ENCODE results near the gene PUM2.

Gene PUM2

GRCh38 chr2:20322527-20323300 is 27.9 kb downstream of the PUM2 start:
- no peaks in the 10 kb centered on the region for H3K9me3 ChIP-seq (ENCODE audit: insufficient read depth, low read length)
- TF ChIP-seq CTCF (IDR thresholded peaks at IDR 0.05; ENCODE audit: insufficient read depth, low read length, poor library complexity, severe bottlenecking) (no peak), EZH2phosphoT487 (conservative IDR thresholded peaks at IDR 0.05; ENCODE audit: low read length) (no peak)
- peaks cover 97% of the 10 kb centered on the region for H3K79me2 ChIP-seq (ENCODE audit: insufficient read depth, low read length)
- H3F3A ChIP-seq (ENCODE audit: insufficient read depth), result peaks cover 21% of the 10 kb centered on the region; the same call in 1 of the 2 replicates
- no peak overlapping the region for H3K9ac ChIP-seq (ENCODE audit: low read length)
- no peak overlapping the region for H2AFZ ChIP-seq (ENCODE audit: low read depth, low read length, severe bottlenecking)
- H3K4me3 ChIP-seq (ENCODE audit: insufficient read depth, low read length, poor library complexity, severe bottlenecking), result no peak overlapping the region
- no peaks in the 10 kb centered on the region for H3K27me3 ChIP-seq (ENCODE audit: low read length)
- peaks cover 44% of the 10 kb centered on the region for H3K36me3 ChIP-seq (ENCODE audit: low read length)
- H4K20me1 ChIP-seq (ENCODE audit: low read depth, low read length), result peaks cover 74% of the 10 kb centered on the region
- H3K27ac ChIP-seq (ENCODE audit: low read depth, low read length), result no peak overlapping the region
- no peaks in the 10 kb centered on the region for H3K9me2 ChIP-seq (replicated peaks; ENCODE audit: insufficient read depth, low read length)
- no peak overlapping the region for H3K4me2 ChIP-seq (ENCODE audit: low read depth, low read length, poor library complexity, severe bottlenecking)

- Histone ChIP-seq H3F3A (ENCODE audit: insufficient read depth) (0 out of 2 replicates have a peak, but pooled peaks cover 3% of the 10 kb centered on the region), H3K36me3 (ENCODE audit: low read length) (peaks cover 45% of the 10 kb centered on the region), H4K20me1 (ENCODE audit: low read depth, low read length) (peaks cover 55% of the 10 kb centered on the region)
These were observed 33.0 kb downstream of the PUM2 start for GRCh38 chr2:20317690-20318089.

GRCh38 chr2:20317197-20317596 is 33.4 kb downstream of the PUM2 start:
- Histone ChIP-seq H4K20me1 (ENCODE audit: low read depth, low read length) (peaks cover 53% of the 10 kb centered on the region), H3F3A (ENCODE audit: insufficient read depth) (0 out of 2 replicates have a peak, but pooled peaks cover 3% of the 10 kb centered on the region), H3K27me3 (ENCODE audit: low read length) (no peaks in the 10 kb centered on the region), H3K9me3 (ENCODE audit: insufficient read depth, low read length) (no peaks in the 10 kb centered on the region), H3K9me2 (replicated peaks; ENCODE audit: insufficient read depth, low read length) (no peaks in the 10 kb centered on the region), H3K9ac (ENCODE audit: low read length) (no peak overlapping the region), H3K4me2 (ENCODE audit: low read depth, low read length, poor library complexity, severe bottlenecking) (no peak overlapping the region), H2AFZ (ENCODE audit: low read depth, low read length, severe bottlenecking) (no peak overlapping the region), H3K4me3 (ENCODE audit: insufficient read depth, low read length, poor library complexity, severe bottlenecking) (no peak overlapping the region), H3K79me2 (ENCODE audit: insufficient read depth, low read length) (peaks cover 83% of the 10 kb centered on the region), H3K27ac (ENCODE audit: low read depth, low read length) (no peak overlapping the region), H3K36me3 (ENCODE audit: low read length) (peaks cover 49% of the 10 kb centered on the region)
- no peak for TF ChIP-seq EZH2phosphoT487 (conservative IDR thresholded peaks at IDR 0.05; ENCODE audit: low read length)
- TF ChIP-seq CTCF (IDR thresholded peaks at IDR 0.05; ENCODE audit: insufficient read depth, low read length, poor library complexity, severe bottlenecking), result no peak

More at GRCh38 chr2:20317690-20318089, 33.0 kb downstream of the PUM2 start:
- peaks cover 87% of the 10 kb centered on the region for H3K79me2 ChIP-seq (ENCODE audit: insufficient read depth, low read length)
- H3K27me3 ChIP-seq (ENCODE audit: low read length), result no peaks in the 10 kb centered on the region
- no peaks in the 10 kb centered on the region for H3K9me3 ChIP-seq (ENCODE audit: insufficient read depth, low read length)
- no peaks in the 10 kb centered on the region for H3K9me2 ChIP-seq (replicated peaks; ENCODE audit: insufficient read depth, low read length)
- no peak overlapping the region for H3K27ac ChIP-seq (ENCODE audit: low read depth, low read length)
- no peak overlapping the region for H3K9ac ChIP-seq (ENCODE audit: low read length)
- no peak overlapping the region for H2AFZ ChIP-seq (ENCODE audit: low read depth, low read length, severe bottlenecking)
- TF ChIP-seq CTCF (IDR thresholded peaks at IDR 0.05; ENCODE audit: insufficient read depth, low read length, poor library complexity, severe bottlenecking) (no peak), EZH2phosphoT487 (conservative IDR thresholded peaks at IDR 0.05; ENCODE audit: low read length) (no peak)
- no peak overlapping the region for H3K4me3 ChIP-seq (ENCODE audit: insufficient read depth, low read length, poor library complexity, severe bottlenecking)
- H3K4me2 ChIP-seq (ENCODE audit: low read depth, low read length, poor library complexity, severe bottlenecking), result no peak overlapping the region
